ENCODE results near the gene DNMT1. TPM values are rescaled to one million over a fixed set of nuclear protein-coding genes. Genes with fewer than 3 reads are reported as not detected.

DNMT1 gene
- total RNA-seq, 1 experiment from 2014 or later = 227 TPM

DNA sequence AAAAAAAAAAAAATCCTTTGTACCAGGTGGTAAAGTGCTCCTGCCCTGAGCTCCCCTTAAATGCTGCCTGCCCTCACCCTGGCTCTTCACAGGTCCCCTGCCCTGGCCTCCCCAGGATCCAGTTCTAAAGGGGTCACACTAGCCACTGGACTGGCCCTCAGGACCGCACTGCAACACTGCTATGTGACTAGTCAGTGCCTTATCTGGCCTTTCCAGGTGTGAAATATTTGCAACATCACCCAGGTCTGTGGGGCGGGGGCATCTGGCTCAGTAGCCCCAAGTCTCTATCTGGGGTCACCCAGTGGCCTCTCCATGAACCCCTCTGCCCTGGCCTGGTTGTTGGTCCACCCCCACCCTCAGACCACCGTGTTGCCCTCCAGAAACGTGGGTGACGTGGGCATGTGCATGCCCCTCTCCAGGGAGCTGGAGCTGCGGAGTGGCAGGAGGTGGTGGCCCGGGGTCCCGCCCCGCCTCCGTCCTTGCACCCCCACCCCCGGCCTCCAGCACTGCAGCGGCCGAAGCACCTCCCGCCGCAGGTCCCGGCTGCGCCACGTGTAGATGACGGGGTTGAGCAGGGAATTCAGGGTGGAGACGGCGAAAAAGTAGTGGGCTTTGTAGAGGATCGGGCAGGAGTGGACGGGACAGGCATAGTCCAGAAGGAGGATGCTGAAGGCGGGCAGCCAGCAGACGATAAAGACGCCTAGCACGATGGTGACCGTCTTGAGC is 28.9 kb upstream of the DNMT1 start:
- Histone ChIP-seq H3K27ac (ENCODE audit: insufficient read length, low read depth, low read length) (no peak overlapping the region), H4K20me1 (ENCODE audit: control insufficient read depth, insufficient read depth, insufficient read length) (no peaks in the 10 kb centered on the region), H3K27me3 (ENCODE audit: insufficient read depth, low read length) (no peaks in the 10 kb centered on the region), H3K9ac (ENCODE audit: extremely low read depth, insufficient read length, low read length) (no peak overlapping the region), H3K9me3 (ENCODE audit: control insufficient read depth, low read depth, low read length) (no peaks in the 10 kb centered on the region), H3K14ac (ENCODE audit: insufficient read depth, low read length) (no peak overlapping the region), H2BK120ac (ENCODE audit: low read depth, low read length, poor library complexity, severe bottlenecking) (no peak overlapping the region), H3K4me2 (ENCODE audit: insufficient read depth, insufficient read length, low read length) (no peak overlapping the region), H2BK20ac (ENCODE audit: low read depth, low read length, poor library complexity, severe bottlenecking) (no peak overlapping the region), H3T11ph (ENCODE audit: low read length) (no peak overlapping the region), H2AK5ac (ENCODE audit: insufficient read length, low read length) (no peak overlapping the region), H3K4ac (ENCODE audit: low read depth, low read length) (no peak overlapping the region), H3K18ac (ENCODE audit: insufficient read length, low read depth, low read length) (no peak overlapping the region), H2AFZ (ENCODE audit: low read length) (no peak overlapping the region), H3K23me2 (ENCODE audit: insufficient read length, low read depth, low read length, poor library complexity, severe bottlenecking) (no peaks in the 10 kb centered on the region), H3K23ac (ENCODE audit: insufficient read length, low read depth, low read length) (no peak overlapping the region), H4K91ac (ENCODE audit: insufficient read length, low read depth, low read length) (no peak overlapping the region), H4K8ac (replicated peaks; ENCODE audit: insufficient read length, low read depth, low read length) (no peak overlapping the region), H2BK5ac (ENCODE audit: insufficient read length, low read length) (no peak overlapping the region), H3K56ac (ENCODE audit: insufficient read length, low read depth, low read length) (no peak overlapping the region), H3K79me2 (ENCODE audit: insufficient read depth, low read length) (no peaks in the 10 kb centered on the region), H4K5ac (ENCODE audit: insufficient read length, low read depth, low read length) (no peak overlapping the region), H2BK15ac (ENCODE audit: low read depth, low read length) (no peak overlapping the region; the same call in 1 of the 2 replicates), H3K4me1 (ENCODE audit: insufficient read depth, low read length) (no peaks in the 10 kb centered on the region), H2BK12ac (ENCODE audit: insufficient read length, low read depth, low read length) (no peak overlapping the region), H3K79me1 (ENCODE audit: insufficient read depth, low read depth, low read length, poor library complexity, severe bottlenecking) (no peaks in the 10 kb centered on the region)
- DNase-seq = no peak
- H3K27ac Mint-ChIP-seq = peak overlapping the region in 1 of 3 experiments; percentile 49; a peak in 2 of 7 replicates
- TF ChIP-seq, protein P1, sequence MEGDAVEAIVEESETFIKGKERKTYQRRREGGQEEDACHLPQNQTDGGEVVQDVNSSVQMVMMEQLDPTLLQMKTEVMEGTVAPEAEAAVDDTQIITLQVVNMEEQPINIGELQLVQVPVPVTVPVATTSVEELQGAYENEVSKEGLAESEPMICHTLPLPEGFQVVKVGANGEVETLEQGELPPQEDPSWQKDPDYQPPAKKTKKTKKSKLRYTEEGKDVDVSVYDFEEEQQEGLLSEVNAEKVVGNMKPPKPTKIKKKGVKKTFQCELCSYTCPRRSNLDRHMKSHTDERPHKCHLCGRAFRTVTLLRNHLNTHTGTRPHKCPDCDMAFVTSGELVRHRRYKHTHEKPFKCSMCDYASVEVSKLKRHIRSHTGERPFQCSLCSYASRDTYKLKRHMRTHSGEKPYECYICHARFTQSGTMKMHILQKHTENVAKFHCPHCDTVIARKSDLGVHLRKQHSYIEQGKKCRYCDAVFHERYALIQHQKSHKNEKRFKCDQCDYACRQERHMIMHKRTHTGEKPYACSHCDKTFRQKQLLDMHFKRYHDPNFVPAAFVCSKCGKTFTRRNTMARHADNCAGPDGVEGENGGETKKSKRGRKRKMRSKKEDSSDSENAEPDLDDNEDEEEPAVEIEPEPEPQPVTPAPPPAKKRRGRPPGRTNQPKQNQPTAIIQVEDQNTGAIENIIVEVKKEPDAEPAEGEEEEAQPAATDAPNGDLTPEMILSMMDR (conservative IDR thresholded peaks at IDR 0.05) = no peak
- H3K36me3 Mint-ChIP-seq (ENCODE audit: insufficient read depth in 1 of 3, low read depth in 3 of 3) = peaks cover 3 to 13% (median 8%) of the 10 kb centered on the region in 3 experiments; a peak in 6 of 7 replicates
- WGBS (ENCODE audit: extremely low coverage, insufficient read length, low lambda C conversion rate) = no CpG with 5 or more reads among the region's 28 CpGs
- H3K4me3 Mint-ChIP-seq = no peak overlapping the region
- no peaks in the 10 kb centered on the region for H3K27me3 Mint-ChIP-seq (ENCODE audit: low read depth)
- peaks cover 7 to 31% of the 10 kb centered on the region in 2 experiments for H3K4me1 Mint-ChIP-seq
- H3K9me3 Mint-ChIP-seq = no peaks in the 10 kb centered on the region

Data from H9 (cell line).